Spinal cord (tissue), 10 donors: Measurements from ENCODE around the gene TK1. TPM values are rescaled to one million over a fixed set of nuclear protein-coding genes. Genes with fewer than 3 reads are reported as not detected.

Experiments
- DNase-seq, 6 donors: peaks; one replicate each; pipeline versions ENCODE4 v3.0.0 to v3.0.0-alpha.2; 2013 to 2015; ENCODE audit warnings: low spot score in 6 of 6, low read depth in 4 of 6
- H3K27ac ChIP-seq: one replicate; pipeline ENCODE4 v1.5.1; 2013; ENCODE audit warnings: low read depth, low read length, control low read depth
- H3K27me3 ChIP-seq: one replicate; pipeline ENCODE4 v1.6.1; 2013; ENCODE audit warnings: low read length; ENCODE audit not compliant: control insufficient read depth, insufficient read depth
- H3K36me3 ChIP-seq: one replicate; pipeline ENCODE4 v1.6.1; 2013; ENCODE audit warnings: low read length; ENCODE audit not compliant: control insufficient read depth, insufficient read depth
- H3K4me1 ChIP-seq: one replicate; pipeline ENCODE4 v1.6.1; 2013; ENCODE audit warnings: low read length; ENCODE audit not compliant: control insufficient read depth, insufficient read depth
- H3K4me3 ChIP-seq: one replicate; pipeline ENCODE4 v1.5.1; 2013; ENCODE audit warnings: low read depth, low read length, control low read depth
- H3K9me3 ChIP-seq: one replicate; pipeline ENCODE4 v1.6.1; 2013; ENCODE audit warnings: low read length; ENCODE audit not compliant: control insufficient read depth, insufficient read depth
- WGBS: methylation state at CpG from one replicate; pipeline ENCODE4 v1.1.5; 2013; ENCODE audit warnings: missing lambda C conversion rate; ENCODE audit not compliant: insufficient coverage; 5-methylcytosine and 5-hydroxymethylcytosine counted together
- polyA plus RNA-seq, 2 donors: library from polyadenylated mRNA; unstranded; fragments of 120-200 nt; gene quantifications; one replicate each; pipeline ENCODE4 v1.2.1, GENCODE V29; 2013; ENCODE audit not compliant: insufficient read length in 2 of 2
- total RNA-seq, 2 donors: library from RNA; depleted of rRNA in 1 of 2; stranded (reverse); fragments of 120-200 nt in 1 of 2; fragments of >200 nt in 1 of 2; gene quantifications; one replicate each; pipeline versions ENCODE4 v1.2.3 to v1.2.4, GENCODE V29; 2013 to 2014
- donor health status: healthy.

Gene TK1
- total and polyA plus RNA-seq, 4 donors, result 11.0 to 13.8 (median 12.7) TPM

DNA sequence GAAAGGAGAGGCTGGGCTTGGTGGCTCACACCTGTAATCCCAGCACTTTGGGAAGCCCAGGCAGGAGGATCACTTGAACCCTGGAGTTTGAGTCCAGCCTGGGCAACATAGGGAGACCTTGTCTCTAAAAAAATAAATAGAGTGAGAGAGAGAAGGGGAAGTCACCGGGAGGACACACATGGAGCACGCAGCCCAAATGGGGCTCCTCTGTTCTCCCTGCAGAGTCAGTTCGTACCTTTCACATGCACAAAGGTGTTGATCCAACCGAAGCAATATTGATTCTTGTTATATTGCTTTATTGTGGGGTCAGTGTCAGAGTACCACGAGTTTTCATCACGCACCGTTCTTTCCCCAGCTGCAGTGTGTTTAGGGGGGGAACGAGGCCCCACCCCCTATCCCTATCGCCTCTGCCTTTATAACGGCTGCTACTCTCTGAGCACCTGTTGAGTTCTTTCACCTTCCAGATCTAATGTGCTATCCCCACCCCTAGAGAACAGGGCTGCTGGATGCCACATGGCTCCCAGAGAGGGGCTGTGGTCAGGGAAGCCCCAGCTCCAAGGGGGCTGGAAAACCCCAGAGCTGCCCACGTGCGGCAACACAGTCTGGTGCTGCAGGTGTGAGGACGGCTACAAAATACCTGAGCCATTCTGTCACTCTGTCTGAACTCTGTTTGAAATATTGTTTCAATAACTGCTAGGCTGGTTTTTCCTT, 43.6 kb upstream of the TK1 start:
- peaks cover 19% of the 10 kb centered on the region for H3K4me1 ChIP-seq
- no peak overlapping the region for H3K27ac ChIP-seq
- no peak overlapping the region for H3K4me3 ChIP-seq
- H3K9me3 ChIP-seq, result no peaks in the 10 kb centered on the region
- no peaks in the 10 kb centered on the region for H3K36me3 ChIP-seq
- H3K27me3 ChIP-seq, result peaks cover 29% of the 10 kb centered on the region
- DNase-seq, result no peak
- 68% methylated on average over 11 of the region's 13 CpGs for WGBS

DNA sequence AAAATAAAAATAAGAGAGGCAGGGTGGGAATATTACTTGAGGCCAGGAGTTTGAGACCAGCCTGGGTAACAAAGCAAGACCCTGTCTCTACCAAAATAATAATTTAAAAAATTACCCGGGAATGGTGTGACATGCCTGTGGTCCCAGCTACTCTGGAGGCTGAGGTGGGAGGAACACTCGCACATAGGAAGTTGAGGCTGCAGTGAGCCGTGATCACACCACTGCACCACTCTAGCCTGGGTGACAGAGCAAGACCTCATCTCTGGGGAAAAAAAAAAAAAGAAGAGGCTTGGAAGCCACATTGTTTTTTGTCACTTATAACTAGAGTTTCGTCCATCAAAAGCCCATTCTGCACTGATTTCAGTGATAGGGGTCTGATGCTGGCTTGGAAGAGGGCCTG, 41.3 kb upstream of the TK1 start:
- no peaks in the 10 kb centered on the region for H3K9me3 ChIP-seq
- no peak overlapping the region for H3K27ac ChIP-seq
- H3K36me3 ChIP-seq, result peaks cover 8% of the 10 kb centered on the region
- H3K27me3 ChIP-seq, result peaks cover 28% of the 10 kb centered on the region
- no peak for DNase-seq
- no peak overlapping the region for H3K4me3 ChIP-seq
- WGBS, result 75% methylated on average over 2 of the region's 4 CpGs
- H3K4me1 ChIP-seq, result peaks cover 32% of the 10 kb centered on the region

DNA sequence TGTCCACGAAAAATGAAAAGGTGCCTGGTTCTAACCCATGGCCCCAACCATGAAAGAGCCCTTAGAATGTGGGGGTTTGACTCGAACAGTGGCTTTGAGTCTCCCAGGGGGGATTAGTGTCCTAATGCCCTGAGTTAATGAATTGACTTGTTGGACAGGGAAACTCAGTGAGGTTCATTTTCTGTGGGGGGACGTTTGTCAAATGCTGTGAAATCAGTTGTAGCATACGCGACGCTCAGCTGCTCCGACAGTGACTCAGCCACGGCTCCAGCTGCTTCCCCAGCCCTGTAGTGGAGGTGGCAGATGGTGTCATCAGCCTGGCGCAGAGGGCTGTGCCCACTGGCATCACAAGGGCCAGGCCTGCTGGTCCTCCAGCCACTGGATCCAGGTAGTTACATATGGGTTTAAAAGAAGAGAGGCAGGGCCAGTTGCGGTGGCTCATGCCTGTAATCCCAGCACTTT, 40.6 kb upstream of the TK1 start:
- Histone ChIP-seq H3K27me3 (peaks cover 22% of the 10 kb centered on the region), H3K4me3 (no peak overlapping the region), H3K9me3 (no peaks in the 10 kb centered on the region), H3K27ac (no peak overlapping the region), H3K4me1 (peaks cover 32% of the 10 kb centered on the region), H3K36me3 (peaks cover 8% of the 10 kb centered on the region)
- WGBS, result 73% methylated on average over 8 of the region's 10 CpGs
- DNase-seq, result peak in 2 of 6 donors; percentile 28 to 58

DNA sequence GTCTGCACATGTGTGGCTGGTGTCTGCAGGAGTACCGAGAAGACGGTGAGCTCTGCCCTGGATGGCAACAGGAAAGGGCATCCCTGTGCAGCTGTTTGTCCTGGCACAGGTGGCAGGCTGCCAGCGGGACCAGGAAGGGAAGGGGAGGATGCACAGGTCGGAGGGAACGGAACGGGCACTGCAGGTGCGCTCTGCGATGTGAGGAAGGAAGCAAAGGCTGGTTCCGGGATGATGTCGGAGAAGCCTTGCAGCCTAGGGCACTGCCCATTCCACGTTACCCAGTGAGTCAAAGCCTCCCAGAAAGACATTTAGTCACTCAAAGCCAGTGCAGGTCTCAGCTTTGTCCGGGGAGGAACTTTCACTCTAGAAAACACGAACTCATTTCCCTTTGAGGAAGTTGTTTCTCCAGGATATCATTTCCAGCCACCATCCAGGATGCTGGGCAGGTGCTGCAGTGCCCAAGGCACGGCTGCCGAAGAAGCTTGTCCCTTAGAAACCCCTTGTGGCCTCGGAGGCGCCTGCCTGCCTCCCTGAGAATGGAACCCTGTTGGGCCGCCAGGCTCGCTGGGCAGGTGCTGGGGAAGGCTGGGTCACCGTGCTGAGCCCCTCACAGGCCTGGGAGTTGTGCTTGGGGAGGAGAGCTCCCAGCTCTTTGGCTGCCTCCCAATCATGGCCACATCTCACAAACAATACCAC, 40.1 kb upstream of the TK1 start:
- Histone ChIP-seq H3K4me1 (peaks cover 27% of the 10 kb centered on the region), H3K27me3 (peaks cover 16% of the 10 kb centered on the region), H3K9me3 (no peaks in the 10 kb centered on the region), H3K36me3 (peaks cover 8% of the 10 kb centered on the region), H3K4me3 (no peak overlapping the region), H3K27ac (no peak overlapping the region)
- DNase-seq, result peak in 1 of 6 donors; percentile 0
- 78% methylated on average over 15 of the region's 20 CpGs for WGBS

- Histone ChIP-seq H3K9me3 (no peaks in the 10 kb centered on the region), H3K36me3 (peaks cover 11% of the 10 kb centered on the region), H3K4me1 (peaks cover 22% of the 10 kb centered on the region), H3K27me3 (peaks cover 10% of the 10 kb centered on the region), H3K4me3 (no peak overlapping the region), H3K27ac (no peak overlapping the region)
- DNase-seq, result peak in 1 of 6 donors; percentile 13
- 63% methylated on average over 7 of the region's 12 CpGs for WGBS
Observed at GRCh38 chr17:78226055-78226758, 39.4 kb upstream of the TK1 start.

DNA sequence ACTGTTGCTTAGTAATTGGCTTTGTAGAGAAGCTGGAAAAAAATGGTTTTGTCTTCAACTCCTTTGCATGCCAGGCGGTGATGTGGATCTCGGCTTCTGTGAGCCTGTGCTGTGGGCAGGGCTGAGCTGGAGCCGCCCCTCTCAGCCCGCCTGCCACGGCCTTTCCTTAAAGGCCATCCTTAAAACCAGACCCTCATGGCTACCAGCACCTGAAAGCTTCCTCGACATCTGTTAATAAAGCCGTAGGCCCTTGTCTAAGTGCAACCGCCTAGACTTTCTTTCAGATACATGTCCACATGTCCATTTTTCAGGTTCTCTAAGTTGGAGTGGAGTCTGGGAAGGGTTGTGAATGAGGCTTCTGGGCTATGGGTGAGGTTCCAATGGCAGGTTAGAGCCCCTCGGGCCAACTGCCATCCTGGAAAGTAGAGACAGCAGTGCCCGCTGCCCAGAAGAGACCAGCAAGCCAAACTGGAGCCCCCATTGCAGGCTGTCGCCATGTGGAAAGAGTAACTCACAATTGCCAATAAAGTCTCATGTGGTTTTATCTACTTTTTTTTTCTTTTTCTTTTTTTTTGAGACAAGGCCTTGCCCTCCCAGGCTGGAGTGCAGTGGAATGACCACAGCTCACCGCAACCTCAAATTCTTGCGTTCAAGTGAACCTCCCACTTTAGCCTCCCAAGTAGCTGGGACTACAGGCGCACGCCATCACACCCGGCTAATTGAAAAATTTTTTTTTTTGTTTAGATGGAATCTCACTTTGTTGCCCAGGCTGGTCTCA, 38.4 kb upstream of the TK1 start:
- Histone ChIP-seq H3K27ac (no peak overlapping the region), H3K9me3 (no peaks in the 10 kb centered on the region), H3K4me3 (no peak overlapping the region), H3K36me3 (peaks cover 14% of the 10 kb centered on the region), H3K27me3 (peaks cover under 1% of the 10 kb centered on the region), H3K4me1 (peaks cover 18% of the 10 kb centered on the region)
- 80% methylated on average over 7 of the region's 16 CpGs for WGBS
- DNase-seq, result no peak

- no peaks in the 10 kb centered on the region for H3K9me3 ChIP-seq
- no peak overlapping the region for H3K27ac ChIP-seq
- H3K4me3 ChIP-seq, result no peak overlapping the region
- peak in 3 of 6 donors; percentile 17 to 85 (median 81) for DNase-seq
- H3K27me3 ChIP-seq, result no peaks in the 10 kb centered on the region
- WGBS, result 63% methylated on average over 26 of the region's 27 CpGs
- peaks cover 14% of the 10 kb centered on the region for H3K36me3 ChIP-seq
- H3K4me1 ChIP-seq, result peaks cover 18% of the 10 kb centered on the region
Observed at GRCh38 chr17:78224231-78225087, 37.6 kb upstream of the TK1 start.

DNA sequence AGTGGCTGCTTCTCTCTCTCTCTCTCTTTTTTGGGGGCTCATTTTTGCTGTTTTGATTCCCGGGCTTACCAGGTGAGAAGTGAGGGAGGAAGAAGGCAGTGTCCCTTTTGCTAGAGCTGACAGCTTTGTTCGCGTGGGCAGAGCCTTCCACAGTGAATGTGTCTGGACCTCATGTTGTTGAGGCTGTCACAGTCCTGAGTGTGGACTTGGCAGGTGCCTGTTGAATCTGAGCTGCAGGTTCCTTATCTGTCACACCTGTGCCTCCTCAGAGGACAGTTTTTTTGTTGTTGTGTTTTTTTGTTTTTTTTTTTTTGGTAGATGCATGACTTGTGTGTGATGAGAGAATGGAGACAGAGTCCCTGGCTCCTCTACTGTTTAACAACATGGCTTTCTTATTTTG, 36.9 kb upstream of the TK1 start:
- Histone ChIP-seq H3K36me3 (peaks cover 14% of the 10 kb centered on the region), H3K27ac (no peak overlapping the region), H3K9me3 (no peaks in the 10 kb centered on the region), H3K4me3 (no peak overlapping the region), H3K27me3 (no peaks in the 10 kb centered on the region), H3K4me1 (peaks cover 18% of the 10 kb centered on the region)
- 100% methylated on average over 2 of the region's 3 CpGs for WGBS
- DNase-seq, result no peak
